PFSK-1 (cell line): ENCODE measurements around the gene ACSM4. TPM values are rescaled to one million over a fixed set of nuclear protein-coding genes. Genes with fewer than 3 reads are reported as not detected.

Experiments used
- FOXP2 ChIP-seq: optimal IDR thresholded peaks from 2 replicates; pipeline ENCODE3; 2011; ENCODE audit warnings: borderline replicate concordance, control low read depth, inconsistent platforms; ENCODE audit not compliant: insufficient read depth; ENCODE audit errors: extremely low read length, extremely low read depth
- POLR2AphosphoS5 ChIP-seq: IDR thresholded peaks from 2 replicates; pipeline ENCODE4 v1.6.1; 2012; ENCODE audit warnings: low read depth, mild to moderate bottlenecking, control low read depth, low read length, moderate library complexity
- REST ChIP-seq, 2 experiments: IDR thresholded peaks; 2 replicates each; pipeline versions ENCODE4 v1.6.1 to v1.8.0; 2011 to 2012; ENCODE audit warnings: low read depth in 2 of 2, low read length in 2 of 2, control low read depth in 1 of 2, inconsistent platforms in 1 of 2, mild to moderate bottlenecking in 1 of 2, moderate library complexity in 1 of 2; ENCODE audit not compliant: insufficient read depth in 1 of 2
- SIN3A ChIP-seq: IDR thresholded peaks from 2 replicates; pipeline ENCODE4 v1.6.1; 2012; ENCODE audit warnings: mild to moderate bottlenecking, low read length, moderate library complexity, borderline replicate concordance; ENCODE audit not compliant: insufficient read depth
- TAF1 ChIP-seq: IDR thresholded peaks from 2 replicates; pipeline ENCODE4 v1.6.1; 2012; ENCODE audit warnings: low read length, control low read depth, borderline replicate concordance; ENCODE audit not compliant: insufficient read depth
- polyA plus RNA-seq: library from polyadenylated mRNA; unstranded; fragments of >200 nt; gene quantifications from one replicate; pipeline ENCODE4 v1.2.1, GENCODE V29; 2012; ENCODE audit warnings: low read depth, missing spikeins; ENCODE audit not compliant: insufficient read length

The ACSM4 gene
- polyA plus RNA-seq, result not detected

GRCh38 chr12:7303772-7304171, at the start of gene ACSM4:
ACSM4 (plus strand) TSS chr12:7304072; CDS start chr12:7304332, 260 bp downstream.
- TF ChIP-seq TAF1 (no peak), REST (IDR thresholded peaks at IDR 0.05; ENCODE audit: insufficient read depth in 1 of 2, low read depth in 2 of 2, low read length in 2 of 2) (no peak), SIN3A (no peak), POLR2AphosphoS5 (no peak), FOXP2 (no peak)

GRCh38 chr12:7259060-7259459, 44.8 kb upstream of the ACSM4 start:
- no peak for TF ChIP-seq POLR2AphosphoS5
- no peak for TF ChIP-seq SIN3A
- no peak for TF ChIP-seq REST (IDR thresholded peaks at IDR 0.05; ENCODE audit: insufficient read depth in 1 of 2, low read depth in 2 of 2, low read length in 2 of 2)
- TF ChIP-seq TAF1, result no peak
- no peak for TF ChIP-seq FOXP2

- TF ChIP-seq SIN3A, result no peak
- TF ChIP-seq POLR2AphosphoS5, result no peak
- TF ChIP-seq REST (IDR thresholded peaks at IDR 0.05; ENCODE audit: insufficient read depth in 1 of 2, low read depth in 2 of 2, low read length in 2 of 2), result no peak
These were observed 39.3 kb upstream of the ACSM4 start for GRCh38 chr12:7264538-7264937.

GRCh38 chr12:7265251-7265650, 38.6 kb upstream of the ACSM4 start:
- TF ChIP-seq SIN3A, result no peak
- TF ChIP-seq REST (IDR thresholded peaks at IDR 0.05; ENCODE audit: insufficient read depth in 1 of 2, low read depth in 2 of 2, low read length in 2 of 2), result no peak
- no peak for TF ChIP-seq FOXP2
- TF ChIP-seq TAF1, result no peak
- TF ChIP-seq POLR2AphosphoS5, result no peak

GRCh38 chr12:7269273-7269672, 34.6 kb upstream of the ACSM4 start:
- TF ChIP-seq POLR2AphosphoS5 (no peak), REST (IDR thresholded peaks at IDR 0.05; ENCODE audit: insufficient read depth in 1 of 2, low read depth in 2 of 2, low read length in 2 of 2) (no peak), TAF1 (no peak), FOXP2 (no peak), SIN3A (no peak)
